H1 (cell line): ENCODE data around the gene STKLD1. TPM values are rescaled to one million over a fixed set of nuclear protein-coding genes. Genes with fewer than 3 reads are reported as not detected.
"Not testable (repeated sequence)": the region's sequence is repeated elsewhere in the genome, so short reads cannot be mapped to it uniquely, and the experiment has no call there.

Experiments used
- CTCF ChIA-PET: fragments of 300-600 bp; sonication (Branson Sonifier 250); formaldehyde crosslinking; loops from one replicate; lab custom pipeline; 2021; ENCODE audit not compliant: partially characterized antibody; lab: Charles Lee
- POLR2A ChIA-PET: fragments of 300-600 bp; sonication (Branson Sonifier 250); formaldehyde crosslinking; loops from one replicate; lab custom pipeline; 2021; ENCODE audit warnings: inconsistent platforms; ENCODE audit not compliant: partially characterized antibody; lab: Charles Lee
- DNase-seq, 2 experiments: peaks; one replicate each; pipeline versions ENCODE4 v3.0.0 to v3.0.0-alpha.2; 2010 to 2022; ENCODE audit warnings: low spot score in 2 of 2, low read depth in 1 of 2, mixed read lengths in 1 of 2
- FAIRE-seq: peaks from 2 replicates; lab custom pipeline; 2011; peaks lifted over from hg19 to GRCh38; lab: Jason Lieb, UNC
- H2AFZ ChIP-seq: 2 replicates; pipeline ENCODE4 v1.8.1; 2012; ENCODE audit warnings: low read length, inconsistent platforms
- H2AK5ac ChIP-seq: 2 replicates; pipeline ENCODE4 v1.6.1; 2013; ENCODE audit warnings: low read depth, low read length
- H2BK120ac ChIP-seq: replicated peaks from 2 replicates; pipeline ENCODE3; 2013; ENCODE audit warnings: low read depth, low read length, inconsistent platforms
- H2BK12ac ChIP-seq: 2 replicates; pipeline ENCODE4 v1.6.1; 2013; ENCODE audit warnings: low read depth, low read length
- H2BK15ac ChIP-seq: 2 replicates; pipeline ENCODE4 v1.6.1; 2013; ENCODE audit warnings: low read length
- H2BK20ac ChIP-seq: 2 replicates; pipeline ENCODE4 v1.6.1; 2013; ENCODE audit warnings: low read length
- H2BK5ac ChIP-seq: 2 replicates; pipeline ENCODE4 v1.6.1; 2013; ENCODE audit warnings: low read depth, low read length
- H3K14ac ChIP-seq: 2 replicates; pipeline ENCODE4 v1.6.1; 2013; ENCODE audit warnings: inconsistent platforms; ENCODE audit not compliant: insufficient read length
- H3K18ac ChIP-seq: 2 replicates; pipeline ENCODE4 v1.6.1; 2013; ENCODE audit warnings: low read length; ENCODE audit errors: extremely low read depth
- H3K23ac ChIP-seq: 2 replicates; pipeline ENCODE4 v1.6.1; 2013; ENCODE audit warnings: inconsistent platforms; ENCODE audit not compliant: insufficient read length
- H3K23me2 ChIP-seq: 2 replicates; pipeline ENCODE4 v1.6.1; 2013; ENCODE audit warnings: low read depth, low read length
- H3K27ac ChIP-seq: 2 replicates; pipeline ENCODE4 v1.6.1; 2011; ENCODE audit warnings: low read depth, low read length, inconsistent platforms
- H3K27me3 ChIP-seq, 4 experiments: replicated peaks in 1 of 4; 1 replicate in 1 of 4; 2 replicates in 3 of 4; pipeline versions ENCODE4 v1.6.1 to v1.8.1; 2011 to 2013; ENCODE audit warnings: low read length in 3 of 4, mild to moderate bottlenecking in 3 of 4, inconsistent platforms in 2 of 4, mixed read lengths in 2 of 4, moderate library complexity in 1 of 4; ENCODE audit not compliant: control insufficient read depth in 3 of 4, insufficient read depth in 3 of 4; ENCODE audit errors: extremely low read depth in 1 of 4
- H3K36me3 ChIP-seq, 4 experiments: 2 replicates each; pipeline versions ENCODE4 v1.6.1 to v1.8.1; 2011 to 2013; ENCODE audit warnings: mild to moderate bottlenecking in 4 of 4, low read length in 3 of 4, moderate library complexity in 2 of 4, control low read depth in 1 of 4, inconsistent platforms in 1 of 4; ENCODE audit not compliant: insufficient read depth in 4 of 4, control insufficient read depth in 2 of 4
- H3K4ac ChIP-seq: replicated peaks from 2 replicates; pipeline ENCODE3; 2013; ENCODE audit warnings: low read length, low read depth, mixed read lengths, inconsistent platforms; ENCODE audit not compliant: insufficient read length
- H3K4me1 ChIP-seq, 4 experiments: replicated peaks in 1 of 4; 1 replicate in 1 of 4; 2 replicates in 3 of 4; pipeline versions ENCODE4 v1.6.1 to v1.8.1; 2011 to 2013; ENCODE audit warnings: low read length in 3 of 4, inconsistent platforms in 2 of 4, mixed read lengths in 1 of 4; ENCODE audit not compliant: insufficient read depth in 4 of 4, control insufficient read depth in 3 of 4
- H3K4me2 ChIP-seq, 2 experiments: 2 replicates each; pipeline versions ENCODE4 v1.6.1 to v1.8.1; 2011 to 2013; ENCODE audit warnings: low read depth in 2 of 2, low read length in 2 of 2, control low read depth in 1 of 2, inconsistent platforms in 1 of 2, mild to moderate bottlenecking in 1 of 2; ENCODE audit not compliant: insufficient read depth in 1 of 2
- H3K4me3 ChIP-seq, 4 experiments: fragments of 200-600, 300-600 bp in 1 of 4; sonication (generic), shearing (Covaris generic), sonication (Bioruptor Twin) in 1 of 4; 2 replicates each; pipeline versions ENCODE4 v1.5.1 to v1.8.1; 2011 to 2016; ENCODE audit warnings: low read length in 4 of 4, low read depth in 3 of 4, control low read depth in 2 of 4, inconsistent platforms in 2 of 4, mild to moderate bottlenecking in 2 of 4, mixed read lengths in 1 of 4, moderate library complexity in 1 of 4; ENCODE audit not compliant: insufficient read depth in 2 of 4; ENCODE audit errors: extremely low read depth in 1 of 4
- H3K56ac ChIP-seq: replicated peaks from 2 replicates; pipeline ENCODE3; 2013; ENCODE audit warnings: low read depth, mild to moderate bottlenecking, mixed read lengths, low read length, inconsistent platforms; ENCODE audit not compliant: insufficient read length
- H3K79me1 ChIP-seq: 2 replicates; pipeline ENCODE4 v1.6.1; 2013; ENCODE audit warnings: low read depth, low read length, control low read depth
- H3K79me2 ChIP-seq, 2 experiments: 2 replicates each; pipeline versions ENCODE4 v1.6.1 to v1.8.1; 2012 to 2013; ENCODE audit warnings: low read length in 2 of 2, mild to moderate bottlenecking in 2 of 2, inconsistent platforms in 1 of 2; ENCODE audit not compliant: insufficient read depth in 2 of 2, control insufficient read depth in 1 of 2
- H3K9ac ChIP-seq, 4 experiments: replicated peaks in 1 of 4; 1 replicate in 1 of 4; 2 replicates in 3 of 4; pipeline versions ENCODE4 v1.6.1 to v1.8.1; 2011 to 2013; ENCODE audit warnings: low read depth in 3 of 4, low read length in 3 of 4, control low read depth in 2 of 4, mild to moderate bottlenecking in 2 of 4, moderate library complexity in 2 of 4, inconsistent platforms in 1 of 4; ENCODE audit errors: extremely low read depth in 1 of 4
- H3K9me3 ChIP-seq, 2 experiments: 2 replicates each; pipeline versions ENCODE4 v1.6.1 to v1.8.1; 2012 to 2013; ENCODE audit warnings: mild to moderate bottlenecking in 2 of 2, moderate library complexity in 2 of 2, control low read depth in 1 of 2, inconsistent platforms in 1 of 2, low read depth in 1 of 2, low read length in 1 of 2, mixed read lengths in 1 of 2; ENCODE audit not compliant: insufficient read depth in 2 of 2
- H4K20me1 ChIP-seq, 2 experiments: replicated peaks in 1 of 2; 2 replicates each; pipeline versions ENCODE3 to v1.8.1; 2011 to 2013; ENCODE audit warnings: inconsistent platforms in 2 of 2, low read length in 2 of 2, mild to moderate bottlenecking in 1 of 2; ENCODE audit not compliant: insufficient read depth in 2 of 2, control insufficient read depth in 1 of 2
- H4K5ac ChIP-seq: 2 replicates; pipeline ENCODE4 v1.6.1; 2013; ENCODE audit warnings: low read length, low read depth, mixed read lengths, inconsistent platforms; ENCODE audit not compliant: insufficient read length
- H4K8ac ChIP-seq: 2 replicates; pipeline ENCODE4 v1.8.0; 2013; ENCODE audit warnings: mild to moderate bottlenecking, moderate library complexity, low read length, inconsistent platforms; ENCODE audit not compliant: insufficient read depth; ENCODE audit errors: extremely low read depth
- H4K91ac ChIP-seq: replicated peaks from 2 replicates; pipeline ENCODE3; 2013; ENCODE audit warnings: low read length, mixed read lengths, inconsistent platforms; ENCODE audit not compliant: insufficient read length
- CREB1 ChIP-seq: IDR thresholded peaks from 2 replicates; pipeline ENCODE4 v1.6.1; 2012; ENCODE audit warnings: inconsistent platforms
- WGBS, 2 experiments: shearing (Covaris generic) in 1 of 2; methylation state at CpG; one replicate each; pipeline versions ENCODE4 v1.1.6 to v1.1.7; 2013 to 2015; ENCODE audit warnings: low lambda C conversion rate in 2 of 2, mixed read lengths in 2 of 2, inconsistent platforms in 1 of 2, low coverage in 1 of 2, missing lambda C conversion rate in 1 of 2; ENCODE audit not compliant: insufficient replicate concordance in 2 of 2, insufficient coverage in 1 of 2, insufficient read length in 1 of 2; ENCODE audit errors: extremely low coverage in 1 of 2, missing lambda C conversion rate in 1 of 2; 5-methylcytosine and 5-hydroxymethylcytosine counted together
- polyA plus RNA-seq, 7 experiments: library from polyadenylated mRNA; depleted of rRNA in 3 of 7; stranded (reverse) in 5 of 7; unstranded in 2 of 7; fragments of >200 nt in 5 of 7; fragments of 200-250 nt in 2 of 7; gene quantifications; 1 replicate in 5 of 7; 2 replicates in 1 of 7; 4 replicates in 1 of 7; pipeline versions ENCODE4 v1.2.1 to v1.2.3, GENCODE V29; 2011 to 2013; ENCODE audit warnings: missing spikeins in 2 of 7, mixed read lengths in 2 of 7
- total RNA-seq: library from RNA; stranded (reverse); fragmentation: NEBNext Ultra II Directional; extraction: Animal tissue kit (Norgen Biotek cat#: 25700); gene quantifications from 2 replicates; pipeline ENCODE4 v1.2.1, GENCODE V29; 2021

Gene STKLD1
- total and polyA plus RNA-seq, 2 of the 8 experiments (the other 6 are each of a cell fraction or from before 2014, with no cell fraction given) = 0.26 TPM; not detected in 1

GRCh38 chr9:133449760-133450159 lies 73.6 kb downstream of the STKLD1 start:
- H2BK20ac ChIP-seq = no peak overlapping the region
- no peak overlapping the region for H3K4me2 ChIP-seq
- H3K79me1 ChIP-seq = no peaks in the 10 kb centered on the region
- no peak overlapping the region for H2BK120ac ChIP-seq
- no peak overlapping the region for H2BK15ac ChIP-seq
- no peak overlapping the region for H2AFZ ChIP-seq
- H3K79me2 ChIP-seq = no peaks in the 10 kb centered on the region
- H3K9me3 ChIP-seq = no peaks in the 10 kb centered on the region
- no peak overlapping the region for H2BK5ac ChIP-seq
- no peaks in the 10 kb centered on the region; a peak in 1 of 7 replicates for H3K27me3 ChIP-seq
- no peaks in the 10 kb centered on the region for H3K23me2 ChIP-seq
- H3K23ac ChIP-seq = no peak overlapping the region
- no peak for TF ChIP-seq CREB1
- TF ChIP-seq, all 59 proteins: peak for 0
- Histone ChIP-seq H3K27ac (no peak overlapping the region), H4K20me1 (peaks cover 0 to 3% of the 10 kb centered on the region in 2 experiments), H3K18ac (no peak overlapping the region), H2AK5ac (no peak overlapping the region), H3K4ac (no peak overlapping the region), H4K5ac (no peak overlapping the region), H3K56ac (no peak overlapping the region), H3K9ac (no peak overlapping the region), H3K36me3 (no peaks in the 10 kb centered on the region), H3K4me1 (no peaks in the 10 kb centered on the region), H2BK12ac (no peak overlapping the region; the same call in 1 of the 2 replicates), H3K4me3 (no peak overlapping the region), H4K91ac (no peak overlapping the region), H4K8ac (no peak overlapping the region), H3K14ac (no peak overlapping the region)
- 86% methylated on average over 12 of the region's 12 CpGs; no CpG with 5 or more reads in 1 of the 2 experiments for WGBS, 2 experiments
- CTCF ChIA-PET = interaction anchor here (0.7 to 1.5 kb wide), 4 partner anchors 8 to 277 kb away, joined by 3 to 4 read pairs (median 3); no protein-coding TSS in a partner anchor
- DNase-seq (no peak), FAIRE-seq (no peak)
- POLR2A ChIA-PET = interaction anchor here (1.0 to 1.3 kb wide), 3 partner anchors 10 to 289 kb away, joined by 3 to 4 read pairs (median 3); partner anchors contain the start of genes CACFD1 and SARDH

DNA sequence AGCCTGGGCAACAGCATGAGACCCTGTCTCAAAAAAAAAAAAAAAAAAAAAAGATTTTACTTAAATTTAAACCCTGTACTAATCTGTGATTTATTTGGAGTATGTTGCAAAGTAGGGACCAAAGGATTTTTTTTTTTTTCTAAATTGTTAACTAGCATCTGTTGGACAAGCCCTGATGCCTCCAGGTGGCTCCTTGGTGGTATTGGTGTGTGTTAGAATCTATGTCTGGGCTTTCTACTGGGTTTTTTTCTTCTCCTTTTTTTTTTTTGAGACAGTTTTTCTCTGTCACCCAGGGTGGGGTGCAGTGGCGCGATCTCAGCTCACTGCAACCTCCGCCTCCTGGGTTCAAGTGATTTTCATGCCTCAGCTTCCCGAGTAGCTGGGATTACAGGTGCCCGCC lies 75.7 kb downstream of the STKLD1 start:
- not testable (repeated sequence) for H4K20me1 ChIP-seq, H2AFZ ChIP-seq, H3K23me2 ChIP-seq, H4K8ac ChIP-seq, H3K79me1 ChIP-seq, H2BK5ac ChIP-seq, H3K4ac ChIP-seq, H2AK5ac ChIP-seq, H3K79me2 ChIP-seq, H3K27ac ChIP-seq, H2BK15ac ChIP-seq, H3K4me1 ChIP-seq, DNase-seq, H4K5ac ChIP-seq, H2BK120ac ChIP-seq, H3K4me2 ChIP-seq, H3K4me3 ChIP-seq, H3K18ac ChIP-seq, H3K36me3 ChIP-seq, H3K27me3 ChIP-seq, H2BK20ac ChIP-seq, FAIRE-seq, H3K9me3 ChIP-seq, H3K23ac ChIP-seq, H3K9ac ChIP-seq, H2BK12ac ChIP-seq, H3K56ac ChIP-seq, H4K91ac ChIP-seq, H3K14ac ChIP-seq
- CTCF ChIA-PET = interaction anchor here (0.6 to 6.9 kb wide), 6 partner anchors 7 to 902 kb away, joined by 3 to 64 read pairs (median 6); no protein-coding TSS in a partner anchor
- WGBS, 2 experiments = 97% methylated on average over 5 of the region's 5 CpGs; no CpG with 5 or more reads in 1 of the 2 experiments
- POLR2A ChIA-PET = interaction anchor here (1.3 kb wide), 1 partner anchor 10 kb away, joined by 3 read pairs; no protein-coding TSS in a partner anchor
